GM06990 (cell line): ENCODE results near the gene TAP2.

Source experiments
- DNase-seq: peaks from one replicate; pipeline ENCODE4 v3.0.0-alpha.2; 2011; ENCODE audit not compliant: insufficient read length; ENCODE audit errors: extremely low read depth
- H3K27me3 ChIP-seq: replicated peaks from 2 replicates; pipeline ENCODE4 v1.6.0; 2011; ENCODE audit warnings: low read length; ENCODE audit not compliant: control insufficient read depth, insufficient read depth
- H3K36me3 ChIP-seq: 2 replicates; pipeline ENCODE4 v1.5.1; 2011; ENCODE audit warnings: low read length; ENCODE audit not compliant: control insufficient read depth, insufficient read depth
- H3K4me3 ChIP-seq: replicated peaks from 2 replicates; pipeline ENCODE4 v1.5.1; 2011; ENCODE audit warnings: low read depth, mild to moderate bottlenecking, control low read depth, low read length
- TF ChIP-seq, protein P1 (sequence below): IDR thresholded peaks from 2 replicates; pipeline ENCODE4 v1.5.1; 2011; ENCODE audit warnings: low read length, control low read depth, mild to moderate bottlenecking, inconsistent platforms; ENCODE audit not compliant: insufficient read depth, poor library complexity, severe bottlenecking

TAP2 gene

DNA sequence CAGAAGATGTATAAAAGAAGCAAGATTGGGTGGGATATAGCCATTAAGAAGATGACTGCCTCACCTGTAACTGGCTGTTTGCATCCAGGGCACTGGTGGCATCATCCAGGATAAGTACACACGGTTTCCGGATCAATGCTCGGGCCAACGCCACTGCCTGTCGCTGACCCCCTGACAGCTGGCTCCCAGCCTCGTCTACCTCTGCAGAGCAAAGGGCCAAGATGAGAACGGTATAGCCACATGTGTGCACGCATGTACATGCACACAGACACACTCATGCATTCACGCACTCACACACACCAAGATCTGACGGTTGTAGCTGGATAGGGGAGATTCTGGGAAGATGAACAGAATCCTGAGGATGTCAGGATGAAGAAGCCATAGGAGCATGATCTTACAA lies 8.5 kb upstream of the TAP2 start:
- no peak for DNase-seq
- Histone ChIP-seq H3K36me3 (peaks cover 49% of the 10 kb centered on the region), H3K27me3 (no peaks in the 10 kb centered on the region), H3K4me3 (no peak overlapping the region)
- TF ChIP-seq, protein P1, sequence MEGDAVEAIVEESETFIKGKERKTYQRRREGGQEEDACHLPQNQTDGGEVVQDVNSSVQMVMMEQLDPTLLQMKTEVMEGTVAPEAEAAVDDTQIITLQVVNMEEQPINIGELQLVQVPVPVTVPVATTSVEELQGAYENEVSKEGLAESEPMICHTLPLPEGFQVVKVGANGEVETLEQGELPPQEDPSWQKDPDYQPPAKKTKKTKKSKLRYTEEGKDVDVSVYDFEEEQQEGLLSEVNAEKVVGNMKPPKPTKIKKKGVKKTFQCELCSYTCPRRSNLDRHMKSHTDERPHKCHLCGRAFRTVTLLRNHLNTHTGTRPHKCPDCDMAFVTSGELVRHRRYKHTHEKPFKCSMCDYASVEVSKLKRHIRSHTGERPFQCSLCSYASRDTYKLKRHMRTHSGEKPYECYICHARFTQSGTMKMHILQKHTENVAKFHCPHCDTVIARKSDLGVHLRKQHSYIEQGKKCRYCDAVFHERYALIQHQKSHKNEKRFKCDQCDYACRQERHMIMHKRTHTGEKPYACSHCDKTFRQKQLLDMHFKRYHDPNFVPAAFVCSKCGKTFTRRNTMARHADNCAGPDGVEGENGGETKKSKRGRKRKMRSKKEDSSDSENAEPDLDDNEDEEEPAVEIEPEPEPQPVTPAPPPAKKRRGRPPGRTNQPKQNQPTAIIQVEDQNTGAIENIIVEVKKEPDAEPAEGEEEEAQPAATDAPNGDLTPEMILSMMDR = no peak

DNA sequence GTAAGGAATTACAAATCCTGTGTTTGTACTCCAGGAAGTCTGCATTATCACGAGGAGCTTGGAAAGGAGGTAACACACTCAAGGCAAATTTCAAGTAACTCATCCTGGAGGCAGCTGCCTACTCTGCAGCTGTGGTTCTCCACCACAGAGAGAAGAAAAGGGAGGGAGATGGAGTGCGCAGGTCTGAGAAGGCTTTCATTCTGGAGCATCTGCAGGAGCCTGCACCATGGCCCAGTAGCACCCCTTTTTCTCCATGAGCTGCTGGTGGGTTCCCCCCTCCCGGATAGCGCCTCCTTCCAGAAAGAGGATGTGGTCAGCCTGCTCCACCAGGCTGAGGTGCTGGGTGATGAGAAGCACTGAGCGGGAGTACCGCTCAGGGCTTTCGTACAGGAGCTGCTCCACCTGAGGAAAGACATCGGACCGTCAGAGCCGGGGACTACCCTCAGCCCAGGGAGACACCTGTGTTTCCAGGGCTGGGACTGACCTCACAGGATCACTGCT lies 6.9 kb upstream of the TAP2 start:
- TF ChIP-seq, protein P1 = no peak
- no peaks in the 10 kb centered on the region for H3K27me3 ChIP-seq
- H3K36me3 ChIP-seq = peaks cover 39% of the 10 kb centered on the region
- peak; percentile 64 for DNase-seq
- peak overlapping the region; percentile 81 for H3K4me3 ChIP-seq

DNA sequence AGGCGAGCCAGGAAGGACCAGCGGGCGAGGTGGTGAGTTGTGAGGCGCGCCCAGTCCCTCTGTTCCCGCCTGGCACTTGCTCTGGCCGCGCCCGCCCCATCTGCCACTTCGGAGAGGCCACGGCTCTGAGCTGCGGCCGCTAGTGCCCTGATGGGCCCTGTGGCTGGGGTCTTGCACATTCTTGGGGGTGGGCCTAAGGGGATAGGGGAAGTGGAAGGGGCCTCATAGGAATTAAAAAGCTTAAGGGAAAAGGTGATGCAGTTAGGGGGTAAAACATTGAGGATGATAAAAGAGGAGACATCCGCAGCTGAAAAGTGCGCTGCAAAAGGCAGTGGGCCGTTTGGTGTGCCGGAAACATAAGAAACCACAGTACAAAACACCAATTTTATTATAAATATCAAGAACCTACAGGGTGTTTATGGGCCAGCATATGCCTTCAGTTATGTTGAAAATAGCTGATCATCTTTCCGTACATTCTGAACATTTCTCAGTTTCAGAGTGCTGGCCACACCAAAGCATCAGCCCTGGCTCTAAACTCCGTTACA lies 6.4 kb upstream of the TAP2 start:
- Histone ChIP-seq H3K36me3 (peaks cover 34% of the 10 kb centered on the region), H3K27me3 (no peaks in the 10 kb centered on the region), H3K4me3 (peak overlapping the region; percentile 81)
- DNase-seq = no peak
- TF ChIP-seq, protein P1 = no peak

DNA sequence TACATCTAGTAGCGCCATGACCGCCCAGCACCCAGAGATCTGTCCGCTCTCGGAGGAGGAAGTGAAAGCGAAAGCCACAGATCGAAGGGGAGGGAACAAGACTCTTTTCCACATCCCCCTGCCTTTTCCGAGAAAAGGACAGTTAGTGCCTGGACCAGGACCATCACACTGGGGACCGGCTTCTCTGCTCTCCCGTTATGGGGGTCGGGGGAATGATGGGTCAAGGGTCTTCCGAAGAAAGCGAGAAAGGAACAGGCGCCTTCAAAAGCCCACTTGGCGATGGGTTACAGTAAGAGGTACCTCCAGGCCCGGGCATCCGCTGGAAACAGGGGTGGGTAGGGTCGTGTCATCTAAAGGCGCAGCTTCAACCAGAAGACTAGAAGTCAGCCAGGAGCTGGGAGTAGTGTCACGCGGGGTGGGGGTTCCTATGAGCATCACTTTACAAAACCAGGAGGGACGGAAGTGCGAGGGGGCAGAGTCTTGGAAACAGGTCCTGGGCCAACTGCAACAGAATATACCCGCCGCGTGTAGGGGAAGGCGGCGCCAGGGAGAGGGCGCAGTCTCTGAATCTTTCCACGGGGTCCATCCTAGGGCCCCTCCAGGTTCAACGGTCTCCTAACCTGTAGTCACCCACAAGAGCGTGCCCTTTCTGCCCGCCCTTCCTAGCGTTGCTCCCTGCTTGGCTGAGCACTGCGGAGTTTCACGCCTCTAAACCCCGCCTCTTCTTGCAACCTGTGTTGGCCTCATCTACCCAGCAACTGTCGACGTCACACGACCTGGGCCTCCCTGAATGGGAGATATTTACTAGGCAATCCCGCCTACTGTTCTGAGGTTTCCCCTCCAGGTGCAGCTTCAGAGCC lies 5.7 kb upstream of the TAP2 start, which contains the start of gene PSMB8:
TSS of gene PSMB8 (minus strand) at position 69 of the 860 bp plus-strand sequence. CDS start at position 18, 51 bp downstream.
- no peaks in the 10 kb centered on the region for H3K27me3 ChIP-seq
- DNase-seq = peak; percentile 89
- peaks cover 31% of the 10 kb centered on the region for H3K36me3 ChIP-seq
- peak within 1 kb of the TSS; percentile 81 for H3K4me3 ChIP-seq
- TF ChIP-seq, protein P1 = no peak

DNA sequence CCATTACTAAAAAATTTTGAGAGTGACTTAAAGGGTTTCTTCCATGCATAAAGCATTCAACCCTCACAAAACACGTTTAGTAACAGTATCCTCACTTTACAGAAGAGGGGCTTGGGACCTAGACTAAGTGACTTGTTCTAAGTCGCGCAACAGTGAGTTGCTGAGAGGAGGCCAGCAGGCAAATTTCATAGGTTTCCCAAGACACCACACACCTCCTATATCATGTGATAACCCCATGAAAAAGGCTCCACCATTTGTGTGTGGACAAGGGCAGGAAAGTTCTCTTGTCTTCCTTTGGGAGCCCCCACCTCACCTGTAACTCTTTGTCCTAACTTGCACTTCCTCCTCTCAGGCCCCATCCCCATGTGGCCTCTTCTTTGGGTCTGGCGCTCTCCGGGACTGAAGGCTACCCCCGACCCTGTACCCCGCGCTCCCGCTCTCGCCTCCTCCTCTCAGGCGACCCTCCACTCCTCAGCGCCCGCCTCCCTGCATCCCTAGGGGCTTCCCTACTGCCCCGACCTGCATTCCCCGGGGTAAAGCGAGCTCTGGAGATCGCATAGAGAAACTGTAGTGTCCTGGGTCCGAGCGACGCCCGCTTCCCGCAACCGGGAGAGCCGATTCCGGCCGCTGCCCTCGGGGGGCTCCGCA lies 4.9 kb upstream of the TAP2 start:
- Histone ChIP-seq H3K4me3 (peak overlapping the region; percentile 81), H3K36me3 (peaks cover 24% of the 10 kb centered on the region), H3K27me3 (no peaks in the 10 kb centered on the region)
- no peak for DNase-seq
- TF ChIP-seq, protein P1 = no peak
